SKM-1 treated with dmso at 0.1 percent for 144 hours (cell line): ENCODE measurements around the gene BICD2.

Source experiments
- DNase-seq: peaks from one replicate; lab custom pipeline; 2025; ENCODE audit not compliant: unreplicated experiment; lab: John Stamatoyannopoulos, UW

Gene BICD2

GRCh38 chr9:92671323-92671722 is 93.3 kb downstream of the BICD2 start:
- DNase-seq, result no peak

GRCh38 chr9:92669890-92670708 is 94.5 kb downstream of the BICD2 start, which contains the start of gene IPPK:
Gene IPPK (minus strand): TSS chr9:92670131. CDS start chr9:92669988, 143 bp downstream.
- DNase-seq, result peak; percentile 85

GRCh38 chr9:92669527-92669889 is 95.1 kb downstream of the BICD2 start:
- DNase-seq, result no peak

- no peak for DNase-seq
Observed at GRCh38 chr9:92668746-92669526, 95.7 kb downstream of the BICD2 start.

GRCh38 chr9:92666912-92667532 is 97.6 kb downstream of the BICD2 start:
- no peak for DNase-seq

GRCh38 chr9:92666236-92666635 is 98.4 kb downstream of the BICD2 start:
- no peak for DNase-seq

GRCh38 chr9:92665836-92666235 is 98.8 kb downstream of the BICD2 start:
- no peak for DNase-seq

- DNase-seq, result no peak
Observed at GRCh38 chr9:92664394-92665152, 100.1 kb downstream of the BICD2 start.

GRCh38 chr9:92663951-92664350 is 100.7 kb downstream of the BICD2 start:
- no peak for DNase-seq

GRCh38 chr9:92663126-92663525 is 101.5 kb downstream of the BICD2 start:
- DNase-seq, result no peak

- DNase-seq, result no peak
Observed at GRCh38 chr9:92661743-92662142, 102.9 kb downstream of the BICD2 start.
